ENCODE results near the gene FIGNL2.

FIGNL2 gene

GRCh38 chr12:51855586-51856428 lies 7.3 kb upstream of the FIGNL2 start:
- no peak for DNase-seq (ENCODE audit: low read depth, low spot score)
- TF ChIP-seq EZH2 (IDR thresholded peaks at IDR 0.05) (no peak), POLR2AphosphoS5 (IDR thresholded peaks at IDR 0.05; ENCODE audit: borderline replicate concordance, low read depth, low read length) (no peak), FOXP2 (optimal IDR thresholded peaks at IDR 0.05; ENCODE audit: control extremely low read depth, extremely low read length, insufficient read depth) (no peak)
- H3K36me3 ChIP-seq (ENCODE audit: insufficient read depth, low read length), result no peaks in the 10 kb centered on the region
- H3K4me3 ChIP-seq, result no peak overlapping the region
- no peak overlapping the region for H3K9ac ChIP-seq (ENCODE audit: insufficient read length)
- no peak overlapping the region for H3K27ac ChIP-seq
- H3K9me3 ChIP-seq (ENCODE audit: low read depth, low read length), result no peaks in the 10 kb centered on the region

DNA sequence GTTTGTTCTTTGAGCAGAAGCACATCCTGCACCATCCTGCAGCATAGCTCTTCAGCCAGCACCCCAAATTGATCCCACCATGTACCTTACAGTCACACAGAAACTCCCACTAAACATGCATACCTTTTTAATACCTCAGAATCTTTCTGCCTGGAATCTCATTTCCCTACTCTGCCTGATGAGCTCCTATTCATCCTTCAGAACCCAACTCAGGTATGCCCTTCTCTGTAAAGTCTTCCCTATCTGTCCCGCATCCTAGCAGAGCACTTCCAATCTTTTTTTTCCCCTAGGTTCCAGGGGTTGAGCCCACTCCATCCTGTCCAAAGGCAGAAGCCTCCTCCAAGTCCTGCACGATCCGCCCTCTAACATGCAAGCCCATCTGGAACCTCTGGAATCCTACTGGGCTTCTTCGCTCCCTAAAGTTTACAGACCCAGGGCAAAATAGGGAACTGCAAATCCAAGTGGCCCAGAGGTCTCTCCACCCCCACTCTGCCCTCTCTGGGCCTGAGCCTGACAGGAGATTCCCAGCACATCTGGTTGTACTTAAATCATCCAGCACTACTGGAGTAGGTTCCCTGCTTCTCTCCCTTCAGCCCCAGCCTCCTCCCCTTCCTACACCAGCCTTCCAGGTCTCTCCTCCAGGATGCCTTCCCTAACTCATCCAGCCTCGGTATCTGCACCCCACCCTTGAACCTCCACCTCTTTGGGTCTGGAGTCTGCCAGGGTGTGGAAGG lies 4.1 kb upstream of the FIGNL2 start:
- Histone ChIP-seq H3K36me3 (ENCODE audit: insufficient read depth, low read length) (no peaks in the 10 kb centered on the region), H3K4me3 (no peak overlapping the region), H3K27ac (no peak overlapping the region), H3K9me3 (ENCODE audit: low read depth, low read length) (no peaks in the 10 kb centered on the region), H3K9ac (ENCODE audit: insufficient read length) (no peak overlapping the region)
- TF ChIP-seq FOXP2 (optimal IDR thresholded peaks at IDR 0.05; ENCODE audit: control extremely low read depth, extremely low read length, insufficient read depth) (no peak), EZH2 (IDR thresholded peaks at IDR 0.05) (no peak), POLR2AphosphoS5 (IDR thresholded peaks at IDR 0.05; ENCODE audit: borderline replicate concordance, low read depth, low read length) (no peak)
- no peak for DNase-seq (ENCODE audit: low read depth, low spot score)

DNA sequence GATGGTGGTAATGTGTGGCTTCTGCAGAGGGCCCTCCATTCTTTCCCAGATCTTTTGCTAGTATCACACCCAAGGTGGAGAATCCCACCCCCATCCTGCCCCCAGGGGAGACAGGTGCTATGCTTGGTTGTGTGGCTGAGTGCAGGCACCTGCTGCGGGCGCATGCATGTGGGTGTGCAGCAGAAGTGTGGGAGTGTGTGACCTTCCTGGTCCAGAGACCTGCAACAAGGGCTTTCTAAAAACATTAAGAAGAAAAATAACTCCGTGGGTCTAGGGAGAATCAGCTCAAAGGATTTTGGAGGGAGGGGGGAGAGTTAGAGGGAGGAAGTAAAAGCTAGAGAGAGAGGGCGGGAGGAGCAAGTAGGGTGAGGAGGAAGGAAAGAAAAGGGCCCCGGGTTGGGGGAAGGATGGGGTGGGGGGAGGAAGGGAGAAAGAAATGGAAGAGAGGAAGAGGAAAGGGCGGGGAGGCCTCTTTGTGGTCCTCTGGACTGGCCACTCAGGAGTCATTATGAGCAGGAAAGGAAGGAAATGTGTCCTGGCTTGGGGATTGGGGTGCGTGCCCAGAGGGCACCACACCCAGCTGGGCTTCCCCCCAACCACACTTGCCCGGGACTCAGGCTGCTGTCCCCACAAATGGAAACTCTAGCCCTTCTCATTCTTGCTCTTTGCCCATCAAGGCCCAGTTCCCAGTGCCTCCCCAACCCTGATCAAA lies 3.1 kb upstream of the FIGNL2 start:
- TF ChIP-seq EZH2 (IDR thresholded peaks at IDR 0.05) (no peak), FOXP2 (optimal IDR thresholded peaks at IDR 0.05; ENCODE audit: control extremely low read depth, extremely low read length, insufficient read depth) (no peak), POLR2AphosphoS5 (IDR thresholded peaks at IDR 0.05; ENCODE audit: borderline replicate concordance, low read depth, low read length) (no peak)

DNA sequence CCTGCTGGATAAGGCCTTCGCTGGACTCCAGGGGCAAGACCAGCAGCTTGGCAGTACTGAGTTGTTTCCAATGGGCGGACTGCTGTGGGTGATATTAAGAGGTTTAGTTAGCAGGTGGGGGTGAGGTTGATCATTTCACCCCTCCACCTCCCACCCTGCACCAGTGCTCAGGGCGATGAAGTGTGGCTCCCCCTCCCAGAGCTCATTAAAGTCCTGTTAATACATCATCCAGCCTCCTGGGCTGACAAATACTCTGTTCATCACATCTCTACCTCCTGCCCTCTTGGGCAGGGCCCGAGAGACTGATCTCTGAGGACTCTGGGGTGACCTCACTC lies 2.4 kb upstream of the FIGNL2 start:
- TF ChIP-seq FOXP2 (optimal IDR thresholded peaks at IDR 0.05; ENCODE audit: control extremely low read depth, extremely low read length, insufficient read depth), result no peak
- TF ChIP-seq EZH2 (IDR thresholded peaks at IDR 0.05), result no peak
- no peak for TF ChIP-seq POLR2AphosphoS5 (IDR thresholded peaks at IDR 0.05; ENCODE audit: borderline replicate concordance, low read depth, low read length)
- Histone ChIP-seq H3K4me3 (no peak overlapping the region), H3K9ac (ENCODE audit: insufficient read length) (no peak overlapping the region), H3K9me3 (ENCODE audit: low read depth, low read length) (no peaks in the 10 kb centered on the region), H3K36me3 (ENCODE audit: insufficient read depth, low read length) (no peaks in the 10 kb centered on the region), H3K27ac (no peak overlapping the region)
- no peak for DNase-seq (ENCODE audit: low read depth, low spot score)

More for the DNA sequence above, 3.1 kb upstream of the FIGNL2 start:
- no peak overlapping the region for H3K9ac ChIP-seq (ENCODE audit: insufficient read length)
- DNase-seq (ENCODE audit: low read depth, low spot score), result no peak
- no peaks in the 10 kb centered on the region for H3K36me3 ChIP-seq (ENCODE audit: insufficient read depth, low read length)
- H3K9me3 ChIP-seq (ENCODE audit: low read depth, low read length), result no peaks in the 10 kb centered on the region
- H3K4me3 ChIP-seq, result no peak overlapping the region
- no peak overlapping the region for H3K27ac ChIP-seq

GRCh38 chr12:51850081-51850964 lies 1.8 kb upstream of the FIGNL2 start:
- no peak for TF ChIP-seq EZH2 (IDR thresholded peaks at IDR 0.05)
- no peak for TF ChIP-seq POLR2AphosphoS5 (IDR thresholded peaks at IDR 0.05; ENCODE audit: borderline replicate concordance, low read depth, low read length)
- no peaks in the 10 kb centered on the region for H3K36me3 ChIP-seq (ENCODE audit: insufficient read depth, low read length)
- DNase-seq (ENCODE audit: low read depth, low spot score), result no peak
- no peak overlapping the region for H3K9ac ChIP-seq (ENCODE audit: insufficient read length)
- H3K27ac ChIP-seq, result no peak overlapping the region
- H3K9me3 ChIP-seq (ENCODE audit: low read depth, low read length), result no peaks in the 10 kb centered on the region
- H3K4me3 ChIP-seq, result no peak overlapping the region

GRCh38 chr12:51848841-51849735 lies 570 bp upstream of the FIGNL2 start:
- H3K36me3 ChIP-seq (ENCODE audit: insufficient read depth, low read length), result no peaks in the 10 kb centered on the region
- H3K27ac ChIP-seq, result no peak overlapping the region
- no peak overlapping the region for H3K9ac ChIP-seq (ENCODE audit: insufficient read length)
- H3K4me3 ChIP-seq, result no peak overlapping the region
- DNase-seq (ENCODE audit: low read depth, low spot score), result no peak
- H3K9me3 ChIP-seq (ENCODE audit: low read depth, low read length), result no peaks in the 10 kb centered on the region
- TF ChIP-seq EZH2 (IDR thresholded peaks at IDR 0.05), result no peak
- no peak for TF ChIP-seq POLR2AphosphoS5 (IDR thresholded peaks at IDR 0.05; ENCODE audit: borderline replicate concordance, low read depth, low read length)
- no peak for TF ChIP-seq FOXP2 (optimal IDR thresholded peaks at IDR 0.05; ENCODE audit: control extremely low read depth, extremely low read length, insufficient read depth)

All from SK-N-MC (cell line).